ENCODE results near the gene GPR150.

GRCh38 chr5:95591490-95591901 is 28.4 kb upstream of the GPR150 start:
- no peak for TF ChIP-seq CTCF (IDR thresholded peaks at IDR 0.05)
- no peak for TF ChIP-seq POLR2A (IDR thresholded peaks at IDR 0.05; ENCODE audit: low read depth)

Data from esophagus muscularis mucosa (tissue), 3 donors.